Measurements from ENCODE around the gene LSM11.

LSM11 gene

GRCh38 chr5:157741131-157741530 lies 2.4 kb upstream of the LSM11 start:
- Histone ChIP-seq H3K4me3 (ENCODE audit: low read length) (no peak overlapping the region), H3K9me3 (replicated peaks; ENCODE audit: insufficient read depth, low read length) (no peaks in the 10 kb centered on the region), H3K27ac (ENCODE audit: low read length) (no peak overlapping the region), H3K9me2 (replicated peaks; ENCODE audit: insufficient read depth, low read length) (no peaks in the 10 kb centered on the region), H2AFZ (ENCODE audit: low read length) (no peak overlapping the region), H3K9ac (ENCODE audit: low read length) (no peak overlapping the region), H3K4me2 (ENCODE audit: low read depth, low read length) (no peak overlapping the region), H3K79me2 (ENCODE audit: low read length) (peaks cover 15% of the 10 kb centered on the region), H3K36me3 (replicated peaks; ENCODE audit: insufficient read depth, low read length) (no peaks in the 10 kb centered on the region; the same call in 1 of the 2 replicates), H3F3A (ENCODE audit: insufficient read depth, low read length) (no peaks in the 10 kb centered on the region), H3K27me3 (replicated peaks; ENCODE audit: insufficient read depth, low read length) (no peaks in the 10 kb centered on the region), H3K4me1 (ENCODE audit: low read length) (peaks cover 6% of the 10 kb centered on the region; the same call in 1 of the 2 replicates), H4K20me1 (ENCODE audit: insufficient read depth, low read length) (no peaks in the 10 kb centered on the region)
- no peak for DNase-seq
- TF ChIP-seq EZH2phosphoT487 (IDR thresholded peaks at IDR 0.05; ENCODE audit: low read length) (no peak), CTCF (IDR thresholded peaks at IDR 0.05; ENCODE audit: low read length) (no peak), EZH2 (optimal IDR thresholded peaks at IDR 0.05; ENCODE audit: low read depth, low read length) (no peak)

- peaks cover 19% of the 10 kb centered on the region for H3K79me2 ChIP-seq (ENCODE audit: low read length)
- no peaks in the 10 kb centered on the region for H3K9me3 ChIP-seq (replicated peaks; ENCODE audit: insufficient read depth, low read length)
- H3K4me3 ChIP-seq (ENCODE audit: low read length): peak overlapping the region; percentile 78
- no peaks in the 10 kb centered on the region for H3K9me2 ChIP-seq (replicated peaks; ENCODE audit: insufficient read depth, low read length)
- H4K20me1 ChIP-seq (ENCODE audit: insufficient read depth, low read length): no peaks in the 10 kb centered on the region
- TF ChIP-seq EZH2phosphoT487 (IDR thresholded peaks at IDR 0.05; ENCODE audit: low read length): no peak
- TF ChIP-seq CTCF (IDR thresholded peaks at IDR 0.05; ENCODE audit: low read length): no peak
- no peak for TF ChIP-seq EZH2 (optimal IDR thresholded peaks at IDR 0.05; ENCODE audit: low read depth, low read length)
- H3K27ac ChIP-seq (ENCODE audit: low read length): no peak overlapping the region
- no peaks in the 10 kb centered on the region for H3K27me3 ChIP-seq (replicated peaks; ENCODE audit: insufficient read depth, low read length)
- H3K4me2 ChIP-seq (ENCODE audit: low read depth, low read length): peak overlapping the region; percentile 89
- H3K4me1 ChIP-seq (ENCODE audit: low read length): peaks cover 12% of the 10 kb centered on the region; the same call in 1 of the 2 replicates
- no peaks in the 10 kb centered on the region for H3F3A ChIP-seq (ENCODE audit: insufficient read depth, low read length)
- H3K9ac ChIP-seq (ENCODE audit: low read length): peak overlapping the region; percentile 75
- H3K36me3 ChIP-seq (replicated peaks; ENCODE audit: insufficient read depth, low read length): no peaks in the 10 kb centered on the region
- peak overlapping the region; percentile 90 for H2AFZ ChIP-seq (ENCODE audit: low read length)
- no peak for DNase-seq
Observed at GRCh38 chr5:157744051-157745011, 819 bp downstream of the LSM11 start.

GRCh38 chr5:157745041-157745456 lies 1.5 kb downstream of the LSM11 start:
- no peak for TF ChIP-seq EZH2phosphoT487 (IDR thresholded peaks at IDR 0.05; ENCODE audit: low read length)
- TF ChIP-seq CTCF (IDR thresholded peaks at IDR 0.05; ENCODE audit: low read length): no peak
- TF ChIP-seq EZH2 (optimal IDR thresholded peaks at IDR 0.05; ENCODE audit: low read depth, low read length): no peak
- Histone ChIP-seq H3K4me3 (ENCODE audit: low read length) (no peak overlapping the region), H2AFZ (ENCODE audit: low read length) (no peak overlapping the region)

More at GRCh38 chr5:157745041-157745456, 1.5 kb downstream of the LSM11 start:
- Histone ChIP-seq H3F3A (ENCODE audit: insufficient read depth, low read length) (no peaks in the 10 kb centered on the region), H3K4me1 (ENCODE audit: low read length) (peaks cover 12% of the 10 kb centered on the region; the same call in 1 of the 2 replicates), H3K9me3 (replicated peaks; ENCODE audit: insufficient read depth, low read length) (no peaks in the 10 kb centered on the region), H3K9ac (ENCODE audit: low read length) (no peak overlapping the region), H3K79me2 (ENCODE audit: low read length) (peaks cover 19% of the 10 kb centered on the region), H4K20me1 (ENCODE audit: insufficient read depth, low read length) (no peaks in the 10 kb centered on the region), H3K36me3 (replicated peaks; ENCODE audit: insufficient read depth, low read length) (no peaks in the 10 kb centered on the region), H3K27me3 (replicated peaks; ENCODE audit: insufficient read depth, low read length) (no peaks in the 10 kb centered on the region), H3K9me2 (replicated peaks; ENCODE audit: insufficient read depth, low read length) (no peaks in the 10 kb centered on the region), H3K27ac (ENCODE audit: low read length) (no peak overlapping the region), H3K4me2 (ENCODE audit: low read depth, low read length) (peak overlapping the region; percentile 89; the same call in 1 of the 2 replicates)
- no peak for DNase-seq
